GM13976 (cell line): ENCODE data around the gene ADK.
"Not testable (repeated sequence)": the region's sequence is repeated elsewhere in the genome, so short reads cannot be mapped to it uniquely, and the experiment has no call there.

Experiments used
- DNase-seq: peaks from one replicate; pipeline ENCODE4 v3.0.0; 2012; ENCODE audit warnings: low spot score
- CTCF ChIP-seq: IDR thresholded peaks from 2 replicates; pipeline ENCODE4 v1.5.1; 2012; ENCODE audit warnings: borderline replicate concordance, mild to moderate bottlenecking; ENCODE audit not compliant: insufficient read depth; ENCODE audit errors: extremely low read depth, missing control alignments, control extremely low read depth
- in situ Hi-C: fragments of 300-500 bp; cut with MboI; formaldehyde crosslinking; loops from one replicate; pipeline ENCODE4 v1.12.0; 2022; ENCODE audit warnings: low sequenced_read_pairs, mixed read lengths, inconsistent platforms; ENCODE audit not compliant: unreplicated experiment

Gene ADK

GRCh38 chr10:74518061-74518460 lies 367.0 kb downstream of the ADK start:
- TF ChIP-seq CTCF, result no peak
- DNase-seq, result no peak
- in situ Hi-C loops, result no loop called here

- TF ChIP-seq CTCF, result no peak
- DNase-seq, result no peak
- in situ Hi-C loops, result no loop called here
These were observed 370.5 kb downstream of the ADK start for GRCh38 chr10:74521526-74521925.

GRCh38 chr10:74523199-74523598 lies 372.2 kb downstream of the ADK start:
- no peak for DNase-seq
- no peak for TF ChIP-seq CTCF
- in situ Hi-C loops, result no loop called here

GRCh38 chr10:74525885-74526284 lies 374.9 kb downstream of the ADK start:
- in situ Hi-C loops, result no loop called here
- no peak for DNase-seq

GRCh38 chr10:74527611-74528010 lies 376.6 kb downstream of the ADK start:
- in situ Hi-C loops, DNase-seq: not testable (repeated sequence)

More at GRCh38 chr10:74525885-74526284, 374.9 kb downstream of the ADK start:
- TF ChIP-seq CTCF, result no peak

- in situ Hi-C loops, result no loop called here
- no peak for DNase-seq
- TF ChIP-seq CTCF, result no peak
These were observed 378.2 kb downstream of the ADK start for GRCh38 chr10:74529205-74529604.

GRCh38 chr10:74530981-74531380 lies 380.0 kb downstream of the ADK start:
- no peak for DNase-seq
- TF ChIP-seq CTCF, result no peak
- in situ Hi-C loops, result no loop called here
